B cell (primary cell): ENCODE data around the gene RPTOR. TPM values are rescaled to one million over a fixed set of nuclear protein-coding genes. Genes with fewer than 3 reads are reported as not detected.

Experiments used
- ATAC-seq: fragments of 200-7000 bp; cut with Tn5 transposase; one replicate; pipeline ENCODE4 v1.10.0; 2021; ENCODE audit warnings: low read depth, mild to moderate bottlenecking, moderate number of reproducible peaks, moderate library complexity
- CTCF ChIA-PET: fragments of 350-600 bp; sonication (Branson Sonifier 250); formaldehyde crosslinking; loops from one replicate; lab custom pipeline; 2021; ENCODE audit warnings: antibody characterized with exemption, inconsistent platforms; lab: Charles Lee
- POLR2A ChIA-PET: fragments of 350-600 bp; sonication (Branson Sonifier 250); formaldehyde crosslinking; loops from one replicate; lab custom pipeline; 2021; ENCODE audit warnings: antibody characterized with exemption; lab: Charles Lee
- DNase-seq: peaks from one replicate; pipeline ENCODE4 v3.0.0; 2013
- H2AFZ ChIP-seq: 2 replicates; pipeline ENCODE4 v1.6.1; 2012; ENCODE audit warnings: mild to moderate bottlenecking, low read depth, low read length; ENCODE audit not compliant: insufficient read depth, poor library complexity, severe bottlenecking
- H3K27ac ChIP-seq, 2 donors: 1 replicate in 1 of 2; 2 replicates in 1 of 2; pipeline ENCODE4 v1.5.1; 2012 to 2013; ENCODE audit warnings: low read length in 2 of 2, mild to moderate bottlenecking in 2 of 2, moderate library complexity in 1 of 2
- H3K27me3 ChIP-seq, 4 experiments: fragments of 200-600 bp in 1 of 4; sonication (generic) in 1 of 4; replicated peaks in 1 of 4; 1 replicate in 2 of 4; 2 replicates in 2 of 4; pipeline versions ENCODE4 v1.6.1 to v1.7.0; 2013 to 2016; ENCODE audit warnings: low read length in 3 of 4, mild to moderate bottlenecking in 2 of 4, mixed read lengths in 1 of 4, moderate library complexity in 1 of 4; ENCODE audit not compliant: insufficient read depth in 4 of 4, control insufficient read depth in 3 of 4; ENCODE audit errors: control extremely low read depth in 1 of 4
- H3K36me3 ChIP-seq, 2 experiments: replicated peaks in 1 of 2; 1 replicate in 1 of 2; 2 replicates in 1 of 2; pipeline versions ENCODE4 v1.6.1 to v1.7.1; 2013; ENCODE audit warnings: low read length in 1 of 2; ENCODE audit not compliant: insufficient read depth in 2 of 2, control insufficient read depth in 1 of 2; ENCODE audit errors: control extremely low read depth in 1 of 2, extremely low read depth in 1 of 2
- H3K4me1 ChIP-seq, 2 donors: fragments of 200-600 bp in 1 of 2; sonication (generic) in 1 of 2; 1 replicate in 1 of 2; 2 replicates in 1 of 2; pipeline versions ENCODE4 v1.5.1 to v1.6.1; 2013 to 2017; ENCODE audit warnings: low read length in 2 of 2; ENCODE audit not compliant: control insufficient read depth in 2 of 2, insufficient read depth in 2 of 2
- H3K4me2 ChIP-seq: replicated peaks from 2 replicates; pipeline ENCODE3; 2012; ENCODE audit warnings: mild to moderate bottlenecking, low read depth, low read length; ENCODE audit not compliant: poor library complexity, severe bottlenecking
- H3K4me3 ChIP-seq, 5 experiments: fragments of 200-600 bp in 1 of 5; sonication (generic) in 1 of 5; 1 replicate in 3 of 5; 2 replicates in 2 of 5; pipeline versions ENCODE4 v1.5.1 to v1.7.0; 2011 to 2016; ENCODE audit warnings: low read length in 4 of 5, mild to moderate bottlenecking in 4 of 5, low read depth in 2 of 5, control low read depth in 1 of 5, moderate library complexity in 1 of 5; ENCODE audit not compliant: insufficient read depth in 1 of 5; ENCODE audit errors: control extremely low read depth in 1 of 5, extremely low read depth in 1 of 5
- H3K79me2 ChIP-seq: fragments of 200-600 bp; sonication (generic); one replicate; pipeline ENCODE4 v1.6.0; 2016; ENCODE audit warnings: low read length; ENCODE audit not compliant: control insufficient read depth, insufficient read depth
- H3K9ac ChIP-seq: fragments of 200-600 bp; sonication (generic); 2 replicates; pipeline ENCODE4 v1.6.1; 2017; ENCODE audit warnings: mild to moderate bottlenecking, low read length, moderate library complexity
- H3K9me3 ChIP-seq, 3 donors: one replicate each; pipeline versions ENCODE4 v1.6.1 to v1.7.1; 2013; ENCODE audit warnings: low read length in 2 of 3; ENCODE audit not compliant: control insufficient read depth in 2 of 3, insufficient read depth in 1 of 3; ENCODE audit errors: control extremely low read depth in 1 of 3
- H4K20me1 ChIP-seq: 2 replicates; pipeline ENCODE4 v1.6.0; 2012; ENCODE audit warnings: mild to moderate bottlenecking, low read length; ENCODE audit not compliant: insufficient read depth, control insufficient read depth, poor library complexity, severe bottlenecking
- H3K27ac Mint-ChIP-seq: one replicate; pipeline ENCODE4 v1.8.0; 2021; ENCODE audit warnings: mixed read lengths
- H3K27me3 Mint-ChIP-seq: one replicate; pipeline ENCODE4 v1.8.0; 2021; ENCODE audit warnings: mixed read lengths
- H3K4me1 Mint-ChIP-seq: one replicate; pipeline ENCODE4 v1.8.0; 2021; ENCODE audit warnings: mixed read lengths
- H3K4me3 Mint-ChIP-seq: one replicate; pipeline ENCODE4 v1.8.0; 2021; ENCODE audit warnings: mixed read lengths
- H3K9me3 Mint-ChIP-seq: one replicate; pipeline ENCODE4 v1.8.0; 2022; ENCODE audit warnings: mixed read lengths; ENCODE audit not compliant: insufficient read depth
- EZH2 ChIP-seq: IDR thresholded peaks from 2 replicates; pipeline ENCODE4 v1.6.1; 2012; ENCODE audit warnings: borderline replicate concordance, low read depth, mild to moderate bottlenecking, moderate library complexity, low read length; ENCODE audit not compliant: insufficient read depth, poor library complexity, severe bottlenecking
- WGBS: methylation state at CpG from one replicate; pipeline ENCODE4 v1.1.5; 2013; ENCODE audit warnings: missing lambda C conversion rate; ENCODE audit not compliant: insufficient coverage; 5-methylcytosine and 5-hydroxymethylcytosine counted together
- intact Hi-C: fragments of 100-400 bp; cut with micrococcal nuclease; formaldehyde crosslinking; loops from one replicate; pipeline ENCODE4 v1.10.0; 2022
- polyA plus RNA-seq: library from polyadenylated mRNA; depleted of rRNA; stranded (reverse); fragments of >200 nt; gene quantifications from 2 replicates; pipeline ENCODE4 v1.2.3, GENCODE V29; 2012
- total RNA-seq, 2 donors: library from RNA; stranded (reverse); fragments of 120-200 nt in 1 of 2; gene quantifications; 1 replicate in 1 of 2; 2 replicates in 1 of 2; pipeline versions ENCODE4 v1.2.3 to v1.2.4, GENCODE V29; 2013 to 2022
- TF ChIP-seq, protein P1 (sequence below): fragments of 200-600 bp; IDR thresholded peaks from one replicate; pipeline ENCODE4 v1.8.0; 2022; ENCODE audit warnings: antibody characterized with exemption, mild to moderate bottlenecking

The RPTOR gene
- total and polyA plus RNA-seq, 2 donors (not counting 1 experiment from before 2014, with no cell fraction given): 13.4 to 58.8 TPM

GRCh38 chr17:80708480-80708879, 163.8 kb downstream of the RPTOR start:
- Histone ChIP-seq H3K36me3 (peaks cover 0 to 17% of the 10 kb centered on the region in 2 experiments), H3K9ac (no peak overlapping the region), H3K4me1 (peaks cover 8 to 14% of the 10 kb centered on the region in 2 donors), H3K4me2 (no peak overlapping the region), H3K79me2 (peaks cover 30% of the 10 kb centered on the region), H2AFZ (no peak overlapping the region), H4K20me1 (peaks cover 6% of the 10 kb centered on the region), H3K4me3 (no peak overlapping the region), H3K9me3 (peaks cover 0 to 2% (median 0%) of the 10 kb centered on the region in 3 donors), H3K27ac (no peak overlapping the region), H3K27me3 (no peaks in the 10 kb centered on the region)
- TF ChIP-seq, protein P1, sequence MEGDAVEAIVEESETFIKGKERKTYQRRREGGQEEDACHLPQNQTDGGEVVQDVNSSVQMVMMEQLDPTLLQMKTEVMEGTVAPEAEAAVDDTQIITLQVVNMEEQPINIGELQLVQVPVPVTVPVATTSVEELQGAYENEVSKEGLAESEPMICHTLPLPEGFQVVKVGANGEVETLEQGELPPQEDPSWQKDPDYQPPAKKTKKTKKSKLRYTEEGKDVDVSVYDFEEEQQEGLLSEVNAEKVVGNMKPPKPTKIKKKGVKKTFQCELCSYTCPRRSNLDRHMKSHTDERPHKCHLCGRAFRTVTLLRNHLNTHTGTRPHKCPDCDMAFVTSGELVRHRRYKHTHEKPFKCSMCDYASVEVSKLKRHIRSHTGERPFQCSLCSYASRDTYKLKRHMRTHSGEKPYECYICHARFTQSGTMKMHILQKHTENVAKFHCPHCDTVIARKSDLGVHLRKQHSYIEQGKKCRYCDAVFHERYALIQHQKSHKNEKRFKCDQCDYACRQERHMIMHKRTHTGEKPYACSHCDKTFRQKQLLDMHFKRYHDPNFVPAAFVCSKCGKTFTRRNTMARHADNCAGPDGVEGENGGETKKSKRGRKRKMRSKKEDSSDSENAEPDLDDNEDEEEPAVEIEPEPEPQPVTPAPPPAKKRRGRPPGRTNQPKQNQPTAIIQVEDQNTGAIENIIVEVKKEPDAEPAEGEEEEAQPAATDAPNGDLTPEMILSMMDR: no peak
- TF ChIP-seq EZH2: no peak
- H3K27me3 Mint-ChIP-seq: no peaks in the 10 kb centered on the region
- no peak overlapping the region for H3K4me3 Mint-ChIP-seq
- intact Hi-C loops: no loop called here
- no peaks in the 10 kb centered on the region for H3K9me3 Mint-ChIP-seq
- CTCF ChIA-PET: no interaction called here
- no peak for ATAC-seq
- POLR2A ChIA-PET: no interaction called here
- WGBS: 96% methylated on average over 6 of the region's 6 CpGs
- H3K27ac Mint-ChIP-seq: no peak overlapping the region
- peaks cover 25% of the 10 kb centered on the region for H3K4me1 Mint-ChIP-seq
- no peak for DNase-seq

GRCh38 chr17:80709090-80709695, 164.6 kb downstream of the RPTOR start:
- peaks cover 6% of the 10 kb centered on the region for H4K20me1 ChIP-seq
- no peak overlapping the region for H3K4me3 ChIP-seq
- no peak overlapping the region for H3K4me2 ChIP-seq
- peaks cover 34% of the 10 kb centered on the region for H3K79me2 ChIP-seq
- peaks cover 0 to 17% of the 10 kb centered on the region in 2 experiments for H3K36me3 ChIP-seq
- no peaks in the 10 kb centered on the region for H3K27me3 Mint-ChIP-seq
- H3K27me3 ChIP-seq: no peaks in the 10 kb centered on the region
- H3K4me3 Mint-ChIP-seq: no peak overlapping the region
- peaks cover 19% of the 10 kb centered on the region for H3K4me1 Mint-ChIP-seq
- POLR2A ChIA-PET: no interaction called here
- CTCF ChIA-PET: no interaction called here
- DNase-seq (no peak), ATAC-seq (no peak)
- WGBS: 94% methylated on average over 24 of the region's 28 CpGs
- no peak overlapping the region for H2AFZ ChIP-seq
- no peak for TF ChIP-seq EZH2
- TF ChIP-seq, protein P1: no peak
- H3K27ac Mint-ChIP-seq: no peak overlapping the region
- no peak overlapping the region for H3K9ac ChIP-seq
- H3K9me3 ChIP-seq: no peaks in the 10 kb centered on the region
- no peaks in the 10 kb centered on the region for H3K9me3 Mint-ChIP-seq
- no peak overlapping the region for H3K27ac ChIP-seq
- intact Hi-C loops: no loop called here
- peaks cover 7 to 9% of the 10 kb centered on the region in 2 donors for H3K4me1 ChIP-seq
